Hepatic stellate cell (primary cell): Measurements from ENCODE around the gene TBX6.
"Not testable (repeated sequence)": the region's sequence is repeated elsewhere in the genome, so short reads cannot be mapped to it uniquely, and the experiment has no call there.

ENCODE experiments used
- DNase-seq: peaks from one replicate; pipeline ENCODE4 v3.0.0; 2011; ENCODE audit warnings: low spot score

Gene TBX6

GRCh38 chr16:30065943-30066760 lies 25.6 kb downstream of the TBX6 start:
- peak; percentile 79 for DNase-seq

GRCh38 chr16:30065102-30065942 lies 26.4 kb downstream of the TBX6 start, which contains the start of gene ALDOA:
Gene ALDOA (plus strand): TSS chr16:30065760. CDS start chr16:30066898, 1,138 bp downstream.
- peak; percentile 96 for DNase-seq

GRCh38 chr16:30064729-30065101 lies 27.0 kb downstream of the TBX6 start:
- DNase-seq: no peak

GRCh38 chr16:30063893-30064728 lies 27.6 kb downstream of the TBX6 start:
- no peak for DNase-seq

GRCh38 chr16:30063278-30063892 lies 28.3 kb downstream of the TBX6 start:
- no peak for DNase-seq

GRCh38 chr16:30060836-30061554 lies 30.7 kb downstream of the TBX6 start:
- DNase-seq: no peak

GRCh38 chr16:30060346-30060745 lies 31.4 kb downstream of the TBX6 start:
- DNase-seq: no peak

GRCh38 chr16:30054959-30055553 lies 36.7 kb downstream of the TBX6 start:
- no peak for DNase-seq

GRCh38 chr16:30054451-30054850 lies 37.3 kb downstream of the TBX6 start:
- no peak for DNase-seq

GRCh38 chr16:30053376-30054015 lies 38.2 kb downstream of the TBX6 start:
- DNase-seq: peak; percentile 86

- DNase-seq: peak; percentile 97
These were observed 38.9 kb downstream of the TBX6 start for GRCh38 chr16:30052671-30053372.

- DNase-seq: peak; percentile 80
These were observed 40.2 kb downstream of the TBX6 start for GRCh38 chr16:30051518-30051917.

GRCh38 chr16:30049871-30050270 lies 41.9 kb downstream of the TBX6 start:
- no peak for DNase-seq

GRCh38 chr16:30046588-30046987 lies 45.1 kb downstream of the TBX6 start:
- no peak for DNase-seq

- no peak for DNase-seq
These were observed 45.5 kb downstream of the TBX6 start for GRCh38 chr16:30046178-30046577.

- DNase-seq: no peak
These were observed 49.9 kb downstream of the TBX6 start for GRCh38 chr16:30041841-30042240.

- DNase-seq: not testable (repeated sequence)
These were observed 51.0 kb downstream of the TBX6 start for GRCh38 chr16:30040690-30041089.

GRCh38 chr16:30040221-30040620 lies 51.5 kb downstream of the TBX6 start:
- no peak for DNase-seq
